Endodermal cell (in vitro differentiated cells): Measurements from ENCODE around the gene BCAM. TPM values are rescaled to one million over a fixed set of nuclear protein-coding genes. Genes with fewer than 3 reads are reported as not detected.

Experiments used
- DNase-seq: peaks from one replicate; pipeline ENCODE4 v3.0.0-alpha.2; 2017
- H3K27ac ChIP-seq: 2 replicates; pipeline ENCODE4 v1.5.1; 2013; ENCODE audit warnings: mild to moderate bottlenecking, low read depth, low read length, moderate library complexity
- H3K27me3 ChIP-seq: 2 replicates; pipeline ENCODE4 v1.6.1; 2013; ENCODE audit warnings: mild to moderate bottlenecking, low read length, moderate library complexity; ENCODE audit not compliant: insufficient read depth, control insufficient read depth, poor library complexity, severe bottlenecking
- H3K36me3 ChIP-seq: 2 replicates; pipeline ENCODE4 v1.7.0; 2013; ENCODE audit warnings: mild to moderate bottlenecking, low read length, moderate library complexity; ENCODE audit not compliant: control insufficient read depth, insufficient read depth
- H3K4me1 ChIP-seq: one replicate; pipeline ENCODE4 v1.7.0; 2013; ENCODE audit warnings: low read length; ENCODE audit not compliant: control insufficient read depth, insufficient read depth
- H3K4me3 ChIP-seq: 2 replicates; pipeline ENCODE4 v1.5.1; 2013; ENCODE audit warnings: mild to moderate bottlenecking, low read length, moderate library complexity
- H3K9ac ChIP-seq: 2 replicates; pipeline ENCODE4 v1.6.1; 2013; ENCODE audit warnings: mild to moderate bottlenecking, low read length, moderate library complexity; ENCODE audit not compliant: poor library complexity, severe bottlenecking; ENCODE audit errors: extremely low read depth
- H3K9me3 ChIP-seq: 2 replicates; pipeline ENCODE4 v1.6.1; 2013; ENCODE audit warnings: mild to moderate bottlenecking, low read length, moderate library complexity; ENCODE audit not compliant: control insufficient read depth
- H3K27ac Mint-ChIP-seq: 2 replicates; pipeline ENCODE4 v1.8.0; 2020; ENCODE audit warnings: mixed read lengths
- H3K27me3 Mint-ChIP-seq: 2 replicates; pipeline ENCODE4 v1.8.0; 2021; ENCODE audit warnings: mild to moderate bottlenecking, mixed read lengths; ENCODE audit not compliant: insufficient read depth
- H3K36me3 Mint-ChIP-seq: 2 replicates; pipeline ENCODE4 v1.8.0; 2020; ENCODE audit warnings: low read depth, mixed read lengths
- H3K4me1 Mint-ChIP-seq: 2 replicates; pipeline ENCODE4 v1.8.0; 2020; ENCODE audit warnings: mixed read lengths
- H3K4me3 Mint-ChIP-seq: 2 replicates; pipeline ENCODE4 v1.8.0; 2020; ENCODE audit warnings: mild to moderate bottlenecking, moderate library complexity, mixed read lengths
- H3K9me3 Mint-ChIP-seq: 2 replicates; pipeline ENCODE4 v1.8.0; 2020; ENCODE audit warnings: mild to moderate bottlenecking, mixed read lengths
- CTCF ChIP-seq: fragments of 200-600 bp; sonication (generic); conservative IDR thresholded peaks from 2 replicates; pipeline ENCODE4 v1.5.0; 2021; ENCODE audit warnings: antibody characterized with exemption, mild to moderate bottlenecking
- WGBS, 2 experiments: methylation state at CpG; one replicate each; pipeline versions ENCODE4 v1.1.5 to v1.1.7; 2013; ENCODE audit warnings: missing lambda C conversion rate in 2 of 2, mixed read lengths in 1 of 2; ENCODE audit not compliant: insufficient coverage in 1 of 2, insufficient read length in 1 of 2; 5-methylcytosine and 5-hydroxymethylcytosine counted together
- total RNA-seq, 2 donors: library from RNA; stranded (reverse); fragmentation: NEBNext Ultra II Directional in 1 of 2; extraction: Animal tissue kit (Norgen Biotek cat#: 25700) in 1 of 2; gene quantifications; 2 replicates in 1 of 2; 3 replicates in 1 of 2; pipeline ENCODE4 v1.2.1, GENCODE V29; 2021

Gene BCAM
- total RNA-seq, 2 donors from 2014 or later, result 62.9 to 64.0 TPM

DNA sequence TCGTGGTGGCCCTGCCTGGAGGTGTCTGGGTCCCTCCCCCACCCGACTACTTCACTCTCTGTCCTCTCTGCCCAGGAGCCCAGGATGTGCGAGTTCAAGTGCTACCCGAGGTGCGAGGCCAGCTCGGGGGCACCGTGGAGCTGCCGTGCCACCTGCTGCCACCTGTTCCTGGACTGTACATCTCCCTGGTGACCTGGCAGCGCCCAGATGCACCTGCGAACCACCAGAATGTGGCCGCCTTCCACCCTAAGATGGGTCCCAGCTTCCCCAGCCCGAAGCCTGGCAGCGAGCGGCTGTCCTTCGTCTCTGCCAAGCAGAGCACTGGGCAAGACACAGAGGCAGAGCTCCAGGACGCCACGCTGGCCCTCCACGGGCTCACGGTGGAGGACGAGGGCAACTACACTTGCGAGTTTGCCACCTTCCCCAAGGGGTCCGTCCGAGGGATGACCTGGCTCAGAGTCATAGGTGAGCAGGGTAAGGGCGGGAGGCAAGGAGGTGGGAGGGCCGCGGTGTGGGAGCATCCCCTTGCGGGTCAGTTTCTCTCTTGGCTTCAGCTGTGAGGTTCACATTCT lies 56.4 kb downstream of the BCAM start:
- no peak overlapping the region for H3K9ac ChIP-seq
- no peaks in the 10 kb centered on the region for H3K27me3 ChIP-seq
- H3K9me3 ChIP-seq, result no peaks in the 10 kb centered on the region
- H3K4me3 ChIP-seq, result no peak overlapping the region
- H3K36me3 Mint-ChIP-seq, result peaks cover 72% of the 10 kb centered on the region
- H3K9me3 Mint-ChIP-seq, result no peaks in the 10 kb centered on the region
- no peak overlapping the region for H3K27ac ChIP-seq
- no peak for DNase-seq
- no peaks in the 10 kb centered on the region for H3K4me1 ChIP-seq
- H3K36me3 ChIP-seq, result peaks cover 81% of the 10 kb centered on the region
- no peak overlapping the region for H3K27ac Mint-ChIP-seq
- peaks cover 6% of the 10 kb centered on the region for H3K4me1 Mint-ChIP-seq
- no peak for TF ChIP-seq CTCF
- H3K4me3 Mint-ChIP-seq, result no peak overlapping the region
- H3K27me3 Mint-ChIP-seq, result no peaks in the 10 kb centered on the region
- WGBS, 2 experiments, result 97 to 98% methylated on average over 19 to 27 of the region's 27 CpGs

GRCh38 chr19:44866664-44867063 lies 57.8 kb downstream of the BCAM start:
- no peaks in the 10 kb centered on the region for H3K9me3 Mint-ChIP-seq
- peaks cover 66% of the 10 kb centered on the region for H3K36me3 Mint-ChIP-seq
- H3K4me1 Mint-ChIP-seq, result no peaks in the 10 kb centered on the region
- H3K27ac ChIP-seq, result no peak overlapping the region
- no peak for TF ChIP-seq CTCF
- no peak overlapping the region for H3K9ac ChIP-seq
- H3K27me3 ChIP-seq, result no peaks in the 10 kb centered on the region
- H3K27me3 Mint-ChIP-seq, result no peaks in the 10 kb centered on the region
- no peak overlapping the region for H3K4me3 Mint-ChIP-seq
- peaks cover 81% of the 10 kb centered on the region for H3K36me3 ChIP-seq
- H3K4me3 ChIP-seq, result no peak overlapping the region
- 90 to 95% methylated on average over 4 of the region's 4 CpGs for WGBS, 2 experiments
- H3K27ac Mint-ChIP-seq, result peak overlapping the region; percentile 39
- no peaks in the 10 kb centered on the region for H3K9me3 ChIP-seq
- no peaks in the 10 kb centered on the region for H3K4me1 ChIP-seq
- DNase-seq, result no peak

- Histone ChIP-seq H3K27me3 (no peaks in the 10 kb centered on the region), H3K9me3 (no peaks in the 10 kb centered on the region), H3K4me1 (no peaks in the 10 kb centered on the region), H3K4me3 (no peak overlapping the region), H3K27ac (no peak overlapping the region), H3K9ac (no peak overlapping the region), H3K36me3 (peaks cover 81% of the 10 kb centered on the region)
- H3K9me3 Mint-ChIP-seq, result no peaks in the 10 kb centered on the region
- no peaks in the 10 kb centered on the region for H3K27me3 Mint-ChIP-seq
- no peak overlapping the region for H3K4me3 Mint-ChIP-seq
- 89 to 92% methylated on average over 10 to 12 of the region's 12 CpGs for WGBS, 2 experiments
- TF ChIP-seq CTCF, result no peak
- H3K36me3 Mint-ChIP-seq, result peaks cover 68% of the 10 kb centered on the region
- no peaks in the 10 kb centered on the region for H3K4me1 Mint-ChIP-seq
- no peak for DNase-seq
- H3K27ac Mint-ChIP-seq, result peak overlapping the region; percentile 1
Observed at GRCh38 chr19:44867578-44867977, 58.7 kb downstream of the BCAM start.
